HepG2 (cell line): ENCODE data around the gene UNC79. TPM values are rescaled to one million over a fixed set of nuclear protein-coding genes. Genes with fewer than 3 reads are reported as not detected.

Source experiments
- ATAC-seq: fragments of 200-7000 bp; cut with Tn5 transposase; 3 replicates; pipeline ENCODE4 v1.9.1; 2020; ENCODE audit warnings: mild to moderate bottlenecking, moderate library complexity
- BruUV-seq: library from RNA; stranded (reverse); fragments of 400-500 nt; replicated peaks from 2 replicates; lab custom pipeline; 2021; lab: Mats Ljungman, UMichigan
- CTCF ChIA-PET: fragments of 300-600 bp; formaldehyde crosslinking; extraction: SDS; loops from one replicate; lab custom pipeline; 2021; ENCODE audit warnings: low total read pairs, inconsistent platforms, low intra/inter-chr PET ratio; lab: Yijun Ruan, JAX
- POLR2A ChIA-PET: fragments of 350-600 bp; sonication (Branson Sonifier 250); formaldehyde crosslinking; loops from one replicate; lab custom pipeline; 2020; ENCODE audit warnings: antibody characterized with exemption, inconsistent platforms; lab: Yijun Ruan, JAX
- DNase-seq: peaks from one replicate; pipeline ENCODE4 v3.0.0-alpha.2; 2015; ENCODE audit warnings: low spot score
- FAIRE-seq: peaks from 3 replicates; lab custom pipeline; 2011; peaks lifted over from hg19 to GRCh38; lab: Jason Lieb, UNC
- H2AFZ ChIP-seq: one replicate; pipeline ENCODE4 v1.6.1; 2011; ENCODE audit warnings: low read length, inconsistent platforms
- H3K27ac ChIP-seq: fragments of 300-600 bp; 3 replicates; pipeline ENCODE4 v1.8.0; 2011; ENCODE audit warnings: mixed run types, mild to moderate bottlenecking, mixed read lengths, low read length, inconsistent platforms; ENCODE audit not compliant: insufficient read depth; ENCODE audit errors: extremely low read length
- H3K27me3 ChIP-seq, 2 experiments: fragments of 200-600 bp in 1 of 2; 2 replicates in 1 of 2; 3 replicates in 1 of 2; pipeline versions ENCODE4 v1.6.0 to v1.8.0; 2011; ENCODE audit warnings: low read length in 2 of 2, mild to moderate bottlenecking in 2 of 2, moderate library complexity in 2 of 2, inconsistent platforms in 1 of 2; ENCODE audit not compliant: insufficient read depth in 2 of 2, control insufficient read depth in 1 of 2
- H3K36me3 ChIP-seq, 2 experiments: fragments of 200-600 bp in 1 of 2; replicated peaks in 1 of 2; 2 replicates in 1 of 2; 3 replicates in 1 of 2; pipeline versions ENCODE4 v1.5.1 to v1.8.0; 2011; ENCODE audit warnings: low read length in 2 of 2, inconsistent platforms in 1 of 2; ENCODE audit not compliant: insufficient read depth in 2 of 2, control insufficient read depth in 1 of 2
- H3K4me1 ChIP-seq: 2 replicates; pipeline ENCODE4 v1.5.1; 2012; ENCODE audit warnings: low read length, inconsistent platforms; ENCODE audit not compliant: insufficient read depth
- H3K4me2 ChIP-seq: 2 replicates; pipeline ENCODE4 v1.6.0; 2011; ENCODE audit warnings: low read depth, low read length, inconsistent platforms
- H3K4me3 ChIP-seq, 3 experiments: fragments of 200-600 bp in 1 of 3; sonication (generic), shearing (Covaris generic) in 1 of 3; replicated peaks in 1 of 3; 2 replicates each; pipeline ENCODE4 v1.5.1; 2011 to 2016; ENCODE audit warnings: low read length in 3 of 3, inconsistent platforms in 2 of 3, low read depth in 2 of 3, mild to moderate bottlenecking in 2 of 3, control low read depth in 1 of 3, mixed read lengths in 1 of 3; ENCODE audit not compliant: insufficient read depth in 1 of 3
- H3K79me2 ChIP-seq: one replicate; pipeline ENCODE4 v1.6.1; 2011; ENCODE audit warnings: low read length, inconsistent platforms; ENCODE audit not compliant: insufficient read depth
- H3K9ac ChIP-seq: 2 replicates; pipeline ENCODE4 v1.6.0; 2011; ENCODE audit warnings: mild to moderate bottlenecking, low read depth, low read length, inconsistent platforms; ENCODE audit not compliant: insufficient read depth
- H3K9me3 ChIP-seq: 2 replicates; pipeline ENCODE4 v1.5.1; 2012; ENCODE audit warnings: mild to moderate bottlenecking, low read length
- H4K20me1 ChIP-seq: 2 replicates; pipeline ENCODE4 v1.6.0; 2011; ENCODE audit warnings: inconsistent platforms, mild to moderate bottlenecking, low read length, moderate library complexity; ENCODE audit not compliant: insufficient read depth
- AFF4 ChIP-seq: sonication (generic); formaldehyde crosslinking; IDR thresholded peaks from 2 replicates; pipeline ENCODE4 v1.4.0; 2020; ENCODE audit warnings: missing genetic modification reagents
- RBM22 ChIP-seq: fragments of 200-400 bp; formaldehyde crosslinking; optimal IDR thresholded peaks from 2 replicates; pipeline ENCODE3; 2017; ENCODE audit warnings: mild to moderate bottlenecking, low read length, moderate library complexity
- ZNF431 ChIP-seq: sonication (generic); formaldehyde crosslinking; IDR thresholded peaks from 2 replicates; pipeline ENCODE4 v1.9.0; 2022; ENCODE audit warnings: missing genetic modification reagents, low read depth, mild to moderate bottlenecking, borderline replicate concordance
- WGBS: methylation state at CpG from one replicate; pipeline ENCODE4 v1.1.6; 2017; ENCODE audit warnings: low lambda C conversion rate; 5-methylcytosine and 5-hydroxymethylcytosine counted together
- in situ Hi-C: cut with HindIII; loops from 2 replicates; pipeline ENCODE4 v1.10.0; 2017; ENCODE audit warnings: low pct_unique_long_range_greater_than_20kb; ENCODE audit not compliant: extremely low pct_ligation_motif_present
- intact Hi-C: fragments of 100-400 bp; cut with micrococcal nuclease; formaldehyde crosslinking; loops from one replicate; pipeline ENCODE4 v1.10.0; 2022; ENCODE audit not compliant: unreplicated experiment
- polyA plus RNA-seq, 8 experiments: library from polyadenylated mRNA; depleted of rRNA in 3 of 8; stranded (reverse) in 7 of 8; unstranded in 1 of 8; fragments of >200 nt; fragmentation: Illumina TruSeq in 4 of 8; extraction: Trizol in 4 of 8; gene quantifications; 2 replicates each; pipeline versions ENCODE4 v1.2.1 to v1.2.3, GENCODE V29; 2011 to 2016; ENCODE audit warnings: low read depth in 4 of 8, missing spikeins in 1 of 8, mixed read lengths in 1 of 8; ENCODE audit not compliant: insufficient read depth in 1 of 8
- total RNA-seq, 5 experiments: library from RNA; depleted of rRNA; stranded (reverse); fragments of >200 nt; fragmentation: Illumina TruSeq; extraction: Trizol; gene quantifications; 2 replicates each; pipeline ENCODE4 v1.2.3, GENCODE V29; 2016; ENCODE audit warnings: low read depth in 1 of 5

Gene UNC79
- total and polyA plus RNA-seq, 2 of the 13 experiments (the other 11 are each of a cell fraction or from before 2014, with no cell fraction given): under 0.01 TPM; not detected in 1

DNA sequence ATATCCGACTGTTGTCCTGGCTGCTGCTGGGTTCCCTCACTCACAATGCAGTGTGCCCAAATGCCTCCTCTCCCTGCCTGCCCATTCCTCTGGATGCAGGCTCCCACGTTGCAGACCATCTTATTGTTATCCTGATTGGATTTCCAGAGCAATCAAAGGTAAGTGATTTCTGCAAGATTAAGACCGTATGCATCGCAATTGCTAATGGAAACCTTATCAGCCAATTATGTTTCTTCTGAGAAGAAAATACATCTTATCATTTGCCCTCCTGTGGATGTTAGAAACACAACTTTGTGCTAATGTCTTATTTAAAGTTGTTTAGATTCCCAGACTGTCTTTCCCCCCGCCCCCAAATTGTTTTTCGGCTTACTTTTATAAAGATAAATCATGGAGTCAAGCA is 259.4 kb downstream of the UNC79 start:
- peaks cover 0 to 11% of the 10 kb centered on the region in 2 experiments; a peak in 2 of 5 replicates for H3K27me3 ChIP-seq
- no peaks in the 10 kb centered on the region for H3K36me3 ChIP-seq
- POLR2A ChIA-PET: no interaction called here
- intact Hi-C loops (no loop called here), in situ Hi-C loops (no loop called here)
- H3K9me3 ChIP-seq: no peaks in the 10 kb centered on the region
- H3K4me1 ChIP-seq: no peaks in the 10 kb centered on the region
- no peaks in the 10 kb centered on the region for H3K79me2 ChIP-seq
- BruUV-seq: no TSS peak
- H2AFZ ChIP-seq: no peak overlapping the region
- 33% methylated on average over 6 of the region's 6 CpGs for WGBS
- no peak overlapping the region for H3K27ac ChIP-seq
- TF ChIP-seq RBM22 (no peak), ZNF431 (CRISPR knock-in tag) (no peak), AFF4 (CRISPR knock-in tag) (no peak)
- DNase-seq: no peak
- H3K4me2 ChIP-seq: no peak overlapping the region
- ATAC-seq: no peak
- H3K9ac ChIP-seq: no peak overlapping the region
- H4K20me1 ChIP-seq: no peaks in the 10 kb centered on the region
- no peak for FAIRE-seq
- CTCF ChIA-PET: no interaction called here
- no peak overlapping the region for H3K4me3 ChIP-seq
